Measurements from ENCODE around the gene PREB. TPM values are rescaled to one million over a fixed set of nuclear protein-coding genes. Genes with fewer than 3 reads are reported as not detected.

The PREB gene
- total and polyA plus RNA-seq, 2 donors (not counting 3 experiments of a cell fraction or from before 2014, with no cell fraction given) = 47.2 to 73.3 TPM

DNA sequence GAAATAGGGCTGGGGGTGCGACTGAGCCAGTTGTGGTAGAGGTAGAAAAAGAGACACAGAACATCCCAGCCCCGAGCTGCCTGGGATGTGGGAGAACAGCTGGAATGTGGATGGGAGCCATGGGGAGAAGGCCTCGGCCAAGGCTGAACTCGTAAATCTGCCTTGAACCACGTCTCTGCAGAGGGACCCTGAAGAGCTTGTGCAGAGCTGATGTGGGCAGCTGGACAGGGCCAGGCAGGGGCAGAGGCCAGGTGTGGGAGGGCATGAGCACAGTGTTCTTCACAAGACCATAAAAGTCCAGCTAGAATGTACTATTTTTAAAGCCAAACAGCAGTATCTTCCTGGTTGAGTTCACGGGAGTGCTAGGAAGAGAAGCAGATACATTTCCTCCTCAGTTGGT is 20.1 kb upstream of the PREB start:
- no peak for TF ChIP-seq POLR2AphosphoS5 (IDR thresholded peaks at IDR 0.05; ENCODE audit: insufficient read depth, low read depth, low read length)
- TF ChIP-seq CTCF (IDR thresholded peaks at IDR 0.05; ENCODE audit: extremely low read depth in 1 of 2, insufficient read depth in 1 of 2, low read depth in 1 of 2, low read length in 2 of 2) = no peak
- no peak for TF ChIP-seq MYC (IDR thresholded peaks at IDR 0.05; ENCODE audit: low read depth, low read length)
- no peak for TF ChIP-seq POLR2A (IDR thresholded peaks at IDR 0.05; ENCODE audit: low read depth, low read length)
- TF ChIP-seq FOS (IDR thresholded peaks at IDR 0.05; ENCODE audit: borderline replicate concordance, insufficient read depth, low read length) = no peak
- Histone ChIP-seq H3K9ac (replicated peaks; ENCODE audit: extremely low read depth, insufficient read depth, low read length) (no peak overlapping the region), H3K27ac (ENCODE audit: insufficient read depth, low read depth, low read length) (no peak overlapping the region), H4K20me1 (replicated peaks; ENCODE audit: control insufficient read depth, extremely low read depth, insufficient read depth, low read length) (no peaks in the 10 kb centered on the region), H2AFZ (ENCODE audit: low read depth, low read length) (no peak overlapping the region), H3K79me2 (ENCODE audit: control insufficient read depth, insufficient read depth, low read length) (no peaks in the 10 kb centered on the region), H3K36me3 (ENCODE audit: control insufficient read depth in 2 of 2, extremely low read depth in 1 of 2, insufficient read depth in 2 of 2, low read length in 2 of 2) (no peaks in the 10 kb centered on the region), H3K4me1 (ENCODE audit: control insufficient read depth, extremely low read depth, insufficient read depth, low read length) (no peaks in the 10 kb centered on the region), H3K4me2 (ENCODE audit: insufficient read depth, low read length) (no peak overlapping the region), H3K9me3 (replicated peaks; ENCODE audit: control insufficient read depth, insufficient read depth, low read length) (no peaks in the 10 kb centered on the region), H3K27me3 (ENCODE audit: control insufficient read depth in 2 of 2, insufficient read depth in 2 of 2, low read length in 2 of 2) (no peaks in the 10 kb centered on the region), H3K9me1 (replicated peaks; ENCODE audit: control insufficient read depth, extremely low read depth, insufficient read depth, low read length) (no peaks in the 10 kb centered on the region), H3K4me3 (replicated peaks in 1 of 3; ENCODE audit: insufficient read depth in 1 of 3, low read depth in 1 of 3, low read length in 3 of 3) (no peak overlapping the region)
- no TSS peak for BruUV-seq (replicated peaks)
- DNase-seq (ENCODE audit: low read depth, low spot score) (no peak), FAIRE-seq (no peak)
- POLR2A ChIA-PET = no interaction called here
- dilution Hi-C loops (cut with MboI; ENCODE audit: extremely low pct_ligation_motif_present, low sequenced_read_pairs) (no loop called here), intact Hi-C loops (cut with micrococcal nuclease) (loop anchor here (10.0 kb wide), 1 partner anchor 170 kb away; no protein-coding TSS in a partner anchor)
- CTCF ChIA-PET = interaction anchor here (1.0 kb wide), 1 partner anchor 15 kb away, joined by 3 read pairs; no protein-coding TSS in a partner anchor

GRCh38 chr2:27152796-27153464 is 18.5 kb upstream of the PREB start:
- no peak for FAIRE-seq
- intact Hi-C loops (cut with micrococcal nuclease) (loop anchor here (10.0 kb wide), 1 partner anchor 168 kb away; no protein-coding TSS in a partner anchor), dilution Hi-C loops (cut with MboI; ENCODE audit: extremely low pct_ligation_motif_present, low sequenced_read_pairs) (no loop called here)
- POLR2A ChIA-PET = no interaction called here
- Histone ChIP-seq H3K4me2 (ENCODE audit: insufficient read depth, low read length) (no peak overlapping the region), H3K27me3 (ENCODE audit: control insufficient read depth in 2 of 2, insufficient read depth in 2 of 2, low read length in 2 of 2) (no peaks in the 10 kb centered on the region), H3K4me3 (replicated peaks in 1 of 3; ENCODE audit: insufficient read depth in 1 of 3, low read depth in 1 of 3, low read length in 3 of 3) (no peak overlapping the region), H3K79me2 (ENCODE audit: control insufficient read depth, insufficient read depth, low read length) (no peaks in the 10 kb centered on the region), H3K9me3 (replicated peaks; ENCODE audit: control insufficient read depth, insufficient read depth, low read length) (no peaks in the 10 kb centered on the region), H3K27ac (ENCODE audit: insufficient read depth, low read depth, low read length) (no peak overlapping the region), H2AFZ (ENCODE audit: low read depth, low read length) (no peak overlapping the region), H3K36me3 (ENCODE audit: control insufficient read depth in 2 of 2, extremely low read depth in 1 of 2, insufficient read depth in 2 of 2, low read length in 2 of 2) (no peaks in the 10 kb centered on the region), H3K4me1 (ENCODE audit: control insufficient read depth, extremely low read depth, insufficient read depth, low read length) (no peaks in the 10 kb centered on the region), H4K20me1 (replicated peaks; ENCODE audit: control insufficient read depth, extremely low read depth, insufficient read depth, low read length) (no peaks in the 10 kb centered on the region), H3K9ac (replicated peaks; ENCODE audit: extremely low read depth, insufficient read depth, low read length) (no peak overlapping the region), H3K9me1 (replicated peaks; ENCODE audit: control insufficient read depth, extremely low read depth, insufficient read depth, low read length) (no peaks in the 10 kb centered on the region)
- BruUV-seq (replicated peaks) = no TSS peak
- CTCF ChIA-PET = interaction anchor here (1.4 to 2.1 kb wide), 3 partner anchors 17 to 40 kb away, joined by 3 to 9 read pairs (median 7); no protein-coding TSS in a partner anchor
- no peak for TF ChIP-seq POLR2A (IDR thresholded peaks at IDR 0.05; ENCODE audit: low read depth, low read length)
- TF ChIP-seq, protein P1, sequence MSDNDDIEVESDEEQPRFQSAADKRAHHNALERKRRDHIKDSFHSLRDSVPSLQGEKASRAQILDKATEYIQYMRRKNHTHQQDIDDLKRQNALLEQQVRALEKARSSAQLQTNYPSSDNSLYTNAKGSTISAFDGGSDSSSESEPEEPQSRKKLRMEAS (IDR thresholded peaks at IDR 0.05; ENCODE audit: insufficient read depth, insufficient read length) = no peak
- TF ChIP-seq FOS (IDR thresholded peaks at IDR 0.05; ENCODE audit: borderline replicate concordance, insufficient read depth, low read length) = no peak
- TF ChIP-seq POLR2AphosphoS5 (IDR thresholded peaks at IDR 0.05; ENCODE audit: insufficient read depth, low read depth, low read length) = no peak
- TF ChIP-seq GATA2 (IDR thresholded peaks at IDR 0.05; ENCODE audit: insufficient read depth, insufficient read length, low read depth, low read length) = no peak
- TF ChIP-seq CTCF (IDR thresholded peaks at IDR 0.05; ENCODE audit: extremely low read depth in 1 of 2, insufficient read depth in 1 of 2, low read depth in 1 of 2, low read length in 2 of 2) = no peak
- no peak for TF ChIP-seq EZH2 (IDR thresholded peaks at IDR 0.05; ENCODE audit: borderline replicate concordance, low read depth, low read length, severe bottlenecking)
- TF ChIP-seq JUN (IDR thresholded peaks at IDR 0.05; ENCODE audit: borderline replicate concordance, insufficient read depth, insufficient read length, low read depth) = no peak
- no peak for TF ChIP-seq MYC (IDR thresholded peaks at IDR 0.05; ENCODE audit: low read depth, low read length)
- no peak for DNase-seq (ENCODE audit: low read depth, low spot score)
